ENCODE data around the gene STAG3.

The STAG3 gene

GRCh38 chr7:100209493-100209892 lies 31.8 kb downstream of the STAG3 start:
- Histone ChIP-seq H3K27ac (replicated peaks; ENCODE audit: low read length) (no peak overlapping the region), H3K4ac (ENCODE audit: low read length) (no peak overlapping the region), H3K9me3 (replicated peaks in 1 of 2; ENCODE audit: control insufficient read depth in 2 of 2, insufficient read depth in 1 of 2, low read depth in 1 of 2, low read length in 2 of 2) (no peaks in the 10 kb centered on the region), H3K4me2 (ENCODE audit: insufficient read depth, low read length, poor library complexity, severe bottlenecking) (no peak overlapping the region), H3K36me3 (replicated peaks in 1 of 2; ENCODE audit: control insufficient read depth in 2 of 2, insufficient read depth in 2 of 2, low read length in 2 of 2) (no peaks in the 10 kb centered on the region), H3K23ac (ENCODE audit: low read depth, low read length, poor library complexity) (no peak overlapping the region), H3K9ac (ENCODE audit: low read depth, low read length, poor library complexity) (no peak overlapping the region), H4K8ac (ENCODE audit: low read depth, low read length) (no peak overlapping the region), H2AFZ (ENCODE audit: low read length) (no peak overlapping the region), H3K4me3 (ENCODE audit: low read length in 2 of 2) (no peak overlapping the region), H3K79me1 (ENCODE audit: low read depth, low read length) (no peaks in the 10 kb centered on the region), H3K14ac (ENCODE audit: low read length) (no peak overlapping the region), H2BK15ac (ENCODE audit: low read length) (no peak overlapping the region), H2BK5ac (ENCODE audit: low read length) (no peak overlapping the region), H2AK5ac (ENCODE audit: low read depth, low read length) (no peak overlapping the region), H3K4me1 (ENCODE audit: control insufficient read depth in 2 of 2, insufficient read depth in 1 of 2, low read depth in 1 of 2, low read length in 2 of 2) (peaks cover 0 to 6% of the 10 kb centered on the region in 2 donors), H4K91ac (ENCODE audit: low read depth, low read length, poor library complexity) (no peak overlapping the region), H3K27me3 (ENCODE audit: control insufficient read depth in 3 of 3, insufficient read depth in 3 of 3, low read depth in 1 of 3, low read length in 3 of 3) (no peaks in the 10 kb centered on the region), H2BK120ac (ENCODE audit: low read depth, low read length) (no peak overlapping the region), H3K18ac (ENCODE audit: low read length) (no peak overlapping the region), H2BK12ac (ENCODE audit: low read length) (no peak overlapping the region)
- WGBS, 2 donors (ENCODE audit: extremely low coverage in 2 of 2, insufficient read length in 2 of 2, insufficient replicate concordance in 1 of 2), result no CpG with 5 or more reads among the region's 6 CpGs
- DNase-seq (ENCODE audit: low spot score), result no peak

- Histone ChIP-seq H3K27me3 (ENCODE audit: control insufficient read depth in 3 of 3, insufficient read depth in 3 of 3, low read depth in 1 of 3, low read length in 3 of 3) (no peaks in the 10 kb centered on the region), H3K18ac (ENCODE audit: low read length) (no peak overlapping the region), H3K4me2 (ENCODE audit: insufficient read depth, low read length, poor library complexity, severe bottlenecking) (no peak overlapping the region), H3K4me1 (ENCODE audit: control insufficient read depth in 2 of 2, insufficient read depth in 1 of 2, low read depth in 1 of 2, low read length in 2 of 2) (peaks cover 0 to under 1% of the 10 kb centered on the region in 2 donors), H2AK5ac (ENCODE audit: low read depth, low read length) (no peak overlapping the region), H3K9ac (ENCODE audit: low read depth, low read length, poor library complexity) (no peak overlapping the region), H3K27ac (replicated peaks; ENCODE audit: low read length) (no peak overlapping the region), H2BK120ac (ENCODE audit: low read depth, low read length) (no peak overlapping the region), H3K14ac (ENCODE audit: low read length) (no peak overlapping the region), H3K9me3 (replicated peaks in 1 of 2; ENCODE audit: control insufficient read depth in 2 of 2, insufficient read depth in 1 of 2, low read depth in 1 of 2, low read length in 2 of 2) (no peaks in the 10 kb centered on the region), H2BK12ac (ENCODE audit: low read length) (no peak overlapping the region), H4K8ac (ENCODE audit: low read depth, low read length) (no peak overlapping the region), H3K4me3 (ENCODE audit: low read length in 2 of 2) (no peak overlapping the region), H3K4ac (ENCODE audit: low read length) (no peak overlapping the region), H4K91ac (ENCODE audit: low read depth, low read length, poor library complexity) (no peak overlapping the region), H2BK15ac (ENCODE audit: low read length) (no peak overlapping the region), H2BK5ac (ENCODE audit: low read length) (no peak overlapping the region), H3K79me1 (ENCODE audit: low read depth, low read length) (no peaks in the 10 kb centered on the region), H3K23ac (ENCODE audit: low read depth, low read length, poor library complexity) (no peak overlapping the region), H3K36me3 (replicated peaks in 1 of 2; ENCODE audit: control insufficient read depth in 2 of 2, insufficient read depth in 2 of 2, low read length in 2 of 2) (no peaks in the 10 kb centered on the region), H2AFZ (ENCODE audit: low read length) (no peak overlapping the region)
- DNase-seq (ENCODE audit: low spot score), result no peak
- WGBS, 2 donors (ENCODE audit: extremely low coverage in 2 of 2, insufficient read length in 2 of 2, insufficient replicate concordance in 1 of 2), result no CpG with 5 or more reads among the region's 5 CpGs
Observed at GRCh38 chr7:100210805-100211204, 33.1 kb downstream of the STAG3 start.

GRCh38 chr7:100211342-100211780 lies 33.6 kb downstream of the STAG3 start:
- Histone ChIP-seq H2BK12ac (ENCODE audit: low read length) (no peak overlapping the region), H3K4me2 (ENCODE audit: insufficient read depth, low read length, poor library complexity, severe bottlenecking) (no peak overlapping the region), H3K27ac (replicated peaks; ENCODE audit: low read length) (no peak overlapping the region), H3K36me3 (replicated peaks in 1 of 2; ENCODE audit: control insufficient read depth in 2 of 2, insufficient read depth in 2 of 2, low read length in 2 of 2) (no peaks in the 10 kb centered on the region), H3K79me1 (ENCODE audit: low read depth, low read length) (no peaks in the 10 kb centered on the region), H4K8ac (ENCODE audit: low read depth, low read length) (no peak overlapping the region), H3K4me1 (ENCODE audit: control insufficient read depth in 2 of 2, insufficient read depth in 1 of 2, low read depth in 1 of 2, low read length in 2 of 2) (peaks cover 0 to 2% of the 10 kb centered on the region in 2 donors), H3K4me3 (ENCODE audit: low read length in 2 of 2) (no peak overlapping the region), H2BK5ac (ENCODE audit: low read length) (no peak overlapping the region), H2AFZ (ENCODE audit: low read length) (no peak overlapping the region), H2BK120ac (ENCODE audit: low read depth, low read length) (no peak overlapping the region), H2AK5ac (ENCODE audit: low read depth, low read length) (no peak overlapping the region), H3K4ac (ENCODE audit: low read length) (no peak overlapping the region), H3K9ac (ENCODE audit: low read depth, low read length, poor library complexity) (no peak overlapping the region), H4K91ac (ENCODE audit: low read depth, low read length, poor library complexity) (no peak overlapping the region), H3K14ac (ENCODE audit: low read length) (no peak overlapping the region), H3K23ac (ENCODE audit: low read depth, low read length, poor library complexity) (no peak overlapping the region), H3K27me3 (ENCODE audit: control insufficient read depth in 3 of 3, insufficient read depth in 3 of 3, low read depth in 1 of 3, low read length in 3 of 3) (no peaks in the 10 kb centered on the region), H3K9me3 (replicated peaks in 1 of 2; ENCODE audit: control insufficient read depth in 2 of 2, insufficient read depth in 1 of 2, low read depth in 1 of 2, low read length in 2 of 2) (no peaks in the 10 kb centered on the region), H2BK15ac (ENCODE audit: low read length) (no peak overlapping the region), H3K18ac (ENCODE audit: low read length) (no peak overlapping the region)
- no peak for DNase-seq (ENCODE audit: low spot score)
- no CpG with 5 or more reads among the region's 7 CpGs for WGBS, 2 donors (ENCODE audit: extremely low coverage in 2 of 2, insufficient read length in 2 of 2, insufficient replicate concordance in 1 of 2)

GRCh38 chr7:100212631-100213286 lies 35.0 kb downstream of the STAG3 start:
- no peak for DNase-seq (ENCODE audit: low spot score)
- Histone ChIP-seq H3K4me2 (ENCODE audit: insufficient read depth, low read length, poor library complexity, severe bottlenecking) (no peak overlapping the region), H3K4me3 (ENCODE audit: low read length in 2 of 2) (no peak overlapping the region), H3K27me3 (ENCODE audit: control insufficient read depth in 3 of 3, insufficient read depth in 3 of 3, low read depth in 1 of 3, low read length in 3 of 3) (no peaks in the 10 kb centered on the region), H2AFZ (ENCODE audit: low read length) (no peak overlapping the region), H3K36me3 (replicated peaks in 1 of 2; ENCODE audit: control insufficient read depth in 2 of 2, insufficient read depth in 2 of 2, low read length in 2 of 2) (no peaks in the 10 kb centered on the region), H3K9me3 (replicated peaks in 1 of 2; ENCODE audit: control insufficient read depth in 2 of 2, insufficient read depth in 1 of 2, low read depth in 1 of 2, low read length in 2 of 2) (no peaks in the 10 kb centered on the region), H3K9ac (ENCODE audit: low read depth, low read length, poor library complexity) (no peak overlapping the region), H2BK5ac (ENCODE audit: low read length) (no peak overlapping the region), H3K79me1 (ENCODE audit: low read depth, low read length) (no peaks in the 10 kb centered on the region), H3K4ac (ENCODE audit: low read length) (no peak overlapping the region), H2BK12ac (ENCODE audit: low read length) (no peak overlapping the region), H2AK5ac (ENCODE audit: low read depth, low read length) (no peak overlapping the region), H3K14ac (ENCODE audit: low read length) (no peak overlapping the region), H3K27ac (replicated peaks; ENCODE audit: low read length) (no peak overlapping the region), H2BK15ac (ENCODE audit: low read length) (no peak overlapping the region), H3K4me1 (ENCODE audit: control insufficient read depth in 2 of 2, insufficient read depth in 1 of 2, low read depth in 1 of 2, low read length in 2 of 2) (peaks cover 0 to 2% of the 10 kb centered on the region in 2 donors), H4K91ac (ENCODE audit: low read depth, low read length, poor library complexity) (no peak overlapping the region), H2BK120ac (ENCODE audit: low read depth, low read length) (no peak overlapping the region), H3K23ac (ENCODE audit: low read depth, low read length, poor library complexity) (no peak overlapping the region), H3K18ac (ENCODE audit: low read length) (no peak overlapping the region), H4K8ac (ENCODE audit: low read depth, low read length) (no peak overlapping the region)
- WGBS, 2 donors (ENCODE audit: extremely low coverage in 2 of 2, insufficient read length in 2 of 2, insufficient replicate concordance in 1 of 2), result no CpG with 5 or more reads among the region's 5 CpGs
